ENCODE data around the gene SVEP1. TPM values are rescaled to one million over a fixed set of nuclear protein-coding genes. Genes with fewer than 3 reads are reported as not detected.

Gene SVEP1
- total RNA-seq, 1 experiment from 2014 or later: 0.04 TPM

- no peaks in the 10 kb centered on the region for H3K79me2 ChIP-seq (ENCODE audit: low read length)
- H3K9me2 ChIP-seq (replicated peaks; ENCODE audit: low read length): no peaks in the 10 kb centered on the region
- TF ChIP-seq CTCF (conservative IDR thresholded peaks at IDR 0.05; ENCODE audit: low read depth, low read length) (no peak), EZH2phosphoT487 (IDR thresholded peaks at IDR 0.05; ENCODE audit: borderline replicate concordance, low read length) (no peak), EZH2 (IDR thresholded peaks at IDR 0.05; ENCODE audit: low read length, unreplicated experiment) (no peak)
- H2AFZ ChIP-seq (ENCODE audit: low read length): no peak overlapping the region
- H3K36me3 ChIP-seq (ENCODE audit: low read depth, low read length): no peaks in the 10 kb centered on the region
- no TSS peak for BruUV-seq (replicated peaks)
- H3F3A ChIP-seq (ENCODE audit: low read length, unreplicated experiment): no peaks in the 10 kb centered on the region
- ChIA-PET POLR2A (ENCODE audit: unreplicated experiment) (no interaction called here), CTCF (no interaction called here)
- no peak overlapping the region for H3K4me2 ChIP-seq (ENCODE audit: low read length)
- no peak overlapping the region for H3K4me3 ChIP-seq (ENCODE audit: low read length)
- intact Hi-C loops (cut with micrococcal nuclease): no loop called here
- H3K27ac ChIP-seq (ENCODE audit: low read length): no peak overlapping the region
- no peak for ATAC-seq
- DNase-seq: no peak
- no peak overlapping the region for H3K9ac ChIP-seq (ENCODE audit: low read length)
- H4K20me1 ChIP-seq (ENCODE audit: low read length): no peaks in the 10 kb centered on the region
- no peaks in the 10 kb centered on the region for H3K27me3 ChIP-seq (ENCODE audit: low read length)
- no peaks in the 10 kb centered on the region for H3K9me3 ChIP-seq (ENCODE audit: low read length)
- no peaks in the 10 kb centered on the region for H3K4me1 ChIP-seq (ENCODE audit: insufficient read depth, low read length)
Observed at GRCh38 chr9:110479481-110479880, 100.1 kb downstream of the SVEP1 start.

- DNase-seq (no peak), ATAC-seq (no peak)
- Histone ChIP-seq H3K4me2 (ENCODE audit: low read length) (no peak overlapping the region), H3K79me2 (ENCODE audit: low read length) (no peaks in the 10 kb centered on the region), H4K20me1 (ENCODE audit: low read length) (no peaks in the 10 kb centered on the region), H3K27ac (ENCODE audit: low read length) (no peak overlapping the region), H3F3A (ENCODE audit: low read length, unreplicated experiment) (no peaks in the 10 kb centered on the region), H3K4me3 (ENCODE audit: low read length) (no peak overlapping the region), H3K9me3 (ENCODE audit: low read length) (no peaks in the 10 kb centered on the region), H3K9ac (ENCODE audit: low read length) (no peak overlapping the region), H3K4me1 (ENCODE audit: insufficient read depth, low read length) (no peaks in the 10 kb centered on the region), H2AFZ (ENCODE audit: low read length) (no peak overlapping the region), H3K9me2 (replicated peaks; ENCODE audit: low read length) (no peaks in the 10 kb centered on the region), H3K36me3 (ENCODE audit: low read depth, low read length) (no peaks in the 10 kb centered on the region), H3K27me3 (ENCODE audit: low read length) (no peaks in the 10 kb centered on the region)
- ChIA-PET CTCF (no interaction called here), POLR2A (ENCODE audit: unreplicated experiment) (no interaction called here)
- intact Hi-C loops (cut with micrococcal nuclease): no loop called here
- no peak for TF ChIP-seq CTCF (conservative IDR thresholded peaks at IDR 0.05; ENCODE audit: low read depth, low read length)
- no peak for TF ChIP-seq EZH2phosphoT487 (IDR thresholded peaks at IDR 0.05; ENCODE audit: borderline replicate concordance, low read length)
- TF ChIP-seq EZH2 (IDR thresholded peaks at IDR 0.05; ENCODE audit: low read length, unreplicated experiment): no peak
- BruUV-seq (replicated peaks): no TSS peak
Observed at GRCh38 chr9:110476251-110476650, 103.3 kb downstream of the SVEP1 start.

- CTCF ChIA-PET: no interaction called here
- no peak overlapping the region for H3K9ac ChIP-seq (ENCODE audit: low read length)
- H3K4me3 ChIP-seq (ENCODE audit: low read length): no peak overlapping the region
Observed at GRCh38 chr9:110472111-110472510, 107.4 kb downstream of the SVEP1 start.

More at GRCh38 chr9:110472111-110472510, 107.4 kb downstream of the SVEP1 start:
- Histone ChIP-seq H3K36me3 (ENCODE audit: low read depth, low read length) (no peaks in the 10 kb centered on the region), H3K4me1 (ENCODE audit: insufficient read depth, low read length) (no peaks in the 10 kb centered on the region), H2AFZ (ENCODE audit: low read length) (no peak overlapping the region), H3K4me2 (ENCODE audit: low read length) (no peak overlapping the region), H3K9me3 (ENCODE audit: low read length) (no peaks in the 10 kb centered on the region), H3F3A (ENCODE audit: low read length, unreplicated experiment) (no peaks in the 10 kb centered on the region), H3K27me3 (ENCODE audit: low read length) (no peaks in the 10 kb centered on the region), H4K20me1 (ENCODE audit: low read length) (no peaks in the 10 kb centered on the region), H3K27ac (ENCODE audit: low read length) (no peak overlapping the region), H3K79me2 (ENCODE audit: low read length) (no peaks in the 10 kb centered on the region), H3K9me2 (replicated peaks; ENCODE audit: low read length) (no peaks in the 10 kb centered on the region)
- POLR2A ChIA-PET (ENCODE audit: unreplicated experiment): no interaction called here
- no peak for ATAC-seq
- TF ChIP-seq EZH2phosphoT487 (IDR thresholded peaks at IDR 0.05; ENCODE audit: borderline replicate concordance, low read length) (no peak), EZH2 (IDR thresholded peaks at IDR 0.05; ENCODE audit: low read length, unreplicated experiment) (no peak), CTCF (conservative IDR thresholded peaks at IDR 0.05; ENCODE audit: low read depth, low read length) (no peak)
- no TSS peak for BruUV-seq (replicated peaks)
- intact Hi-C loops (cut with micrococcal nuclease): no loop called here
- DNase-seq: no peak
